Neural crest cell (in vitro differentiated cells): Measurements from ENCODE around the gene FAM149A. TPM values are rescaled to one million over a fixed set of nuclear protein-coding genes. Genes with fewer than 3 reads are reported as not detected.

Experiments
- DNase-seq: peaks from one replicate; pipeline ENCODE4 v3.0.0; 2021; ENCODE audit warnings: low read depth, mixed read lengths, low spot score
- H3K27ac Mint-ChIP-seq: one replicate; pipeline ENCODE4 v1.8.0; 2021; ENCODE audit warnings: mild to moderate bottlenecking, mixed read lengths; ENCODE audit not compliant: unreplicated experiment
- H3K27me3 Mint-ChIP-seq: 2 replicates; pipeline ENCODE4 v1.8.0; 2021; ENCODE audit warnings: low read depth, mild to moderate bottlenecking, mixed read lengths
- H3K36me3 Mint-ChIP-seq: 2 replicates; pipeline ENCODE4 v1.8.0; 2021; ENCODE audit warnings: low read depth, mild to moderate bottlenecking, mixed read lengths
- H3K4me1 Mint-ChIP-seq: 2 replicates; pipeline ENCODE4 v1.8.0; 2021; ENCODE audit warnings: mixed read lengths
- H3K4me3 Mint-ChIP-seq: one replicate; pipeline ENCODE4 v1.8.0; 2021; ENCODE audit warnings: mild to moderate bottlenecking, mixed read lengths
- H3K9me3 Mint-ChIP-seq: 2 replicates; pipeline ENCODE4 v1.8.0; 2021; ENCODE audit warnings: mixed read lengths
- CTCF ChIP-seq: fragments of 200-600 bp; sonication (generic); conservative IDR thresholded peaks from 2 replicates; pipeline ENCODE4 v1.5.0; 2021; ENCODE audit warnings: antibody characterized with exemption, mild to moderate bottlenecking
- total RNA-seq: library from RNA; stranded (reverse); gene quantifications from 2 replicates; pipeline ENCODE4 v1.2.1, GENCODE V29; 2021

FAM149A gene
- total RNA-seq, 1 donor from 2014 or later = 5.6 TPM

DNA sequence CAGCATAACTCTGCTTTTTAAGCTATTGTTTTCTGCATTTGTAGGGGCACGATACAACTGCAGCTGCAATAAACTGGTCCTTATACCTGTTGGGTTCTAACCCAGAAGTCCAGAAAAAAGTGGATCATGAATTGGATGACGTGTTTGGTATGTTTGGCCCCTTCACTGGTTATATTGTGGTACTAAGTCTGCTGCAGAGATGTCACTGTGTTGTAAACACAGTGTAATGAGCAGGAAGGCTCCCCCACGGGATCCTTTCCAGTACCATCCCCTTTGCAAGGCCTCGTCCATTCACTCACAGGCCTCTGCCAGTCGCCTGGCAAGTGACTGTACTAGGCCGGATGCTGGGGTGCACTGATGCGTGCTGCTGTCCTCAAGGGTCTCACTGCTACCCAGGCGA lies 100.7 kb downstream of the FAM149A start:
- H3K4me1 Mint-ChIP-seq = peaks cover 4% of the 10 kb centered on the region
- H3K27me3 Mint-ChIP-seq = no peaks in the 10 kb centered on the region
- no peak overlapping the region for H3K27ac Mint-ChIP-seq
- H3K4me3 Mint-ChIP-seq = no peak overlapping the region
- peaks cover 22% of the 10 kb centered on the region for H3K36me3 Mint-ChIP-seq
- no peak for TF ChIP-seq CTCF
- no peak for DNase-seq
- H3K9me3 Mint-ChIP-seq = peaks cover 8% of the 10 kb centered on the region

- Mint-ChIP-seq H3K27ac (no peak overlapping the region), H3K4me3 (no peak overlapping the region), H3K4me1 (no peaks in the 10 kb centered on the region), H3K27me3 (no peaks in the 10 kb centered on the region), H3K9me3 (peaks cover 5% of the 10 kb centered on the region), H3K36me3 (peaks cover 6% of the 10 kb centered on the region)
- no peak for TF ChIP-seq CTCF
- DNase-seq = no peak
Observed at GRCh38 chr4:186216465-186217024, 112.0 kb downstream of the FAM149A start.

GRCh38 chr4:186217733-186218293 lies 113.3 kb downstream of the FAM149A start:
- no peak for TF ChIP-seq CTCF
- Mint-ChIP-seq H3K36me3 (no peaks in the 10 kb centered on the region), H3K4me1 (no peaks in the 10 kb centered on the region), H3K27me3 (no peaks in the 10 kb centered on the region), H3K4me3 (no peak overlapping the region), H3K27ac (no peak overlapping the region), H3K9me3 (peaks cover 5% of the 10 kb centered on the region)
- no peak for DNase-seq

DNA sequence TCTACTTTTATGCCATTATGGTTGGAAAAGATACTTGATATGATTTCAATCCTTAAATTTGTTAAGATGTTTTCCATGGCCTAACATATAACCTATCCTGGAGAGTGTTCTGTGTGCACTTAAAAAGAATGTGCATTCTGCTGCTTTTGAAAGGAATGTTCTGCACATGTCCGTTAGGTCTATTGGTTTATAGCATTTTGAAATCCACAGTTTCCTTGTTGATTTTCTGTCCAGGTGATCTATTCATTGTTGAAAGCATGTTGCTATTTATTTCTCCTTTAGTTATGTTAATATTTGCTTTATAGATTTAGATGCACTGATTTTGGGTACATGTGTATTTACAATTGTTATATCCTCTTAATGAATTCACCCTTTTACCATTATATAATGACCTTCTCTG lies 117.1 kb downstream of the FAM149A start:
- Mint-ChIP-seq H3K9me3 (peaks cover 17% of the 10 kb centered on the region), H3K4me1 (no peaks in the 10 kb centered on the region), H3K27ac (no peak overlapping the region), H3K4me3 (no peak overlapping the region), H3K36me3 (peaks cover 16% of the 10 kb centered on the region), H3K27me3 (no peaks in the 10 kb centered on the region)
- no peak for DNase-seq
- no peak for TF ChIP-seq CTCF

Other genes with a start within 250 kb of the FAM149A start
- gene TLR3, start 35.5 kb upstream of the FAM149A start, total RNA-seq = 0.11 and 0.19 TPM in 2 replicates
- gene CYP4V2, start 86.9 kb downstream of the FAM149A start, total RNA-seq = 6.4 and 7.1 TPM in 2 replicates
- 0.36 and 0.49 TPM in 2 replicates for gene KLKB1, start 122.8 kb downstream of the FAM149A start, total RNA-seq
- gene F11, start 161.5 kb downstream of the FAM149A start, total RNA-seq = not detected in 2 replicates